D721Med (cell line): Measurements from ENCODE around the gene HLX.

ENCODE experiments used
- DNase-seq: peaks from one replicate; pipeline ENCODE4 v3.0.0; 2011; ENCODE audit warnings: low spot score; ENCODE audit not compliant: insufficient read length
- FAIRE-seq: peaks from 2 replicates; lab custom pipeline; 2011; peaks lifted over from hg19 to GRCh38; lab: Jason Lieb, UNC
- TF ChIP-seq, protein P1 (sequence below): IDR thresholded peaks from 2 replicates; pipeline ENCODE4 v1.5.1; 2012; ENCODE audit warnings: mild to moderate bottlenecking, control low read depth; ENCODE audit not compliant: insufficient read depth; ENCODE audit errors: missing control alignments

Gene HLX

GRCh38 chr1:220843481-220844011 lies 35.7 kb upstream of the HLX start:
- DNase-seq (no peak), FAIRE-seq (no peak)
- TF ChIP-seq, protein P1, sequence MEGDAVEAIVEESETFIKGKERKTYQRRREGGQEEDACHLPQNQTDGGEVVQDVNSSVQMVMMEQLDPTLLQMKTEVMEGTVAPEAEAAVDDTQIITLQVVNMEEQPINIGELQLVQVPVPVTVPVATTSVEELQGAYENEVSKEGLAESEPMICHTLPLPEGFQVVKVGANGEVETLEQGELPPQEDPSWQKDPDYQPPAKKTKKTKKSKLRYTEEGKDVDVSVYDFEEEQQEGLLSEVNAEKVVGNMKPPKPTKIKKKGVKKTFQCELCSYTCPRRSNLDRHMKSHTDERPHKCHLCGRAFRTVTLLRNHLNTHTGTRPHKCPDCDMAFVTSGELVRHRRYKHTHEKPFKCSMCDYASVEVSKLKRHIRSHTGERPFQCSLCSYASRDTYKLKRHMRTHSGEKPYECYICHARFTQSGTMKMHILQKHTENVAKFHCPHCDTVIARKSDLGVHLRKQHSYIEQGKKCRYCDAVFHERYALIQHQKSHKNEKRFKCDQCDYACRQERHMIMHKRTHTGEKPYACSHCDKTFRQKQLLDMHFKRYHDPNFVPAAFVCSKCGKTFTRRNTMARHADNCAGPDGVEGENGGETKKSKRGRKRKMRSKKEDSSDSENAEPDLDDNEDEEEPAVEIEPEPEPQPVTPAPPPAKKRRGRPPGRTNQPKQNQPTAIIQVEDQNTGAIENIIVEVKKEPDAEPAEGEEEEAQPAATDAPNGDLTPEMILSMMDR: no peak

- TF ChIP-seq, protein P1: no peak
- DNase-seq (no peak), FAIRE-seq (peak; percentile 38)
Measured at GRCh38 chr1:220852408-220852807, 26.8 kb upstream of the HLX start.

- DNase-seq: no peak
- no peak for FAIRE-seq
- TF ChIP-seq, protein P1: no peak
Measured at GRCh38 chr1:220872296-220872695, 6.9 kb upstream of the HLX start.

GRCh38 chr1:220873087-220873486 lies 6.2 kb upstream of the HLX start:
- TF ChIP-seq, protein P1: no peak
- DNase-seq (no peak), FAIRE-seq (no peak)

DNA sequence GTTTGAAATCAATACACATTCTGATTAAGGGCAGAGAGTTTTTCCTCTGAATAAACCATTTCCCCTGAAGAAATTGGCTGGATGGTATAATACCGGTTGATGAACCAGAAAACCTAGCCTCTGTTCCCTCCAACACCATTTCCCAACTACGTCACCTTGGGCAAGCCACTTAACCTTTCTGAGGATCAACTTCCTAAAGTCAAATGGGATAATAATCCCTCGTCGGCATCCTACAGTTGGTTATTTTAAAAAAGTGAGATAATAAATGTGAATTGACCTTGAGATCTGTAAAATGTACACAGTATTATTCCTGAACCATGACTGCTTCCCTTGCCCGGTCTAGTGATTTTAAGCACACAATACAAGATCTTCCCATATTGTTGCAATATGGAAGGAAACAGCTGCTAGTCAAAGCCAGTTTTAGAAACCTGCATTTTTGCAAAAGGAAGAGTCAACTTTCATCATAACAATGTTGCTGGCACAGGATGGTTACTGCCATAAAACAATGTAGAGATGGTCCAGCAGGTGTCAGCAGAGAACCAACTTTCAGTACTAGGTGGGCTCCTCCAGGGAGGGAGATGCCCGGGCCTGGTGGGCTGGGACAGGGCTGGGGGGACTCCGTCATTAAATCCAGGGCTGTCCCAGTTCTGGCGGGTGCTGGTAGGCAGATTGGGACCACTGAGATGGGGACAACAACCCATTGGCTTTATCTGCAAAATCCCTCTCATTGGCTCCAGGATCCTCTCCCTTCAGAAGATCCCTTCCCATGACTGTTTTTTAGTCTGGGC lies 5.2 kb upstream of the HLX start:
- peak; percentile 91 for FAIRE-seq
- TF ChIP-seq, protein P1: peak; percentile 92
- DNase-seq: no peak

DNA sequence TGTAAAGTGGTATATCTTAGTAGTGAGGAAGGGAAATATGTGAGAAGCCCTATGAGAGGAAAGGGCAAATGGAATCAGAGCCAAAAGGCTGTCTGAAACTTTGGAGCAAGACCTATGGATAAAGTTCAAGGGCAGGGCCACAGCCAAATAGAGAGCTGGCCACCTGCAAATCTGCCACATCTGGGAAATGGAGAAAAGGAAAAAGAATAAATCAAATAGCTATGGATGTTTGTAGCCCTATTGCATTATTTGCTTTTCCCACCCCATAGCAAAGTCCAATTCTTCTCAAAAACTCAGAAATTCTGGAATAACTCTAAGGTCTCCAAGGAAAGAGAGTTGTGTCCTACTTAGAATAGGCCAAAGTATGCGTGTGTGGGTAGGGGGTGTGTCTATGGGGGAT lies 4.0 kb upstream of the HLX start:
- TF ChIP-seq, protein P1: no peak
- DNase-seq (no peak), FAIRE-seq (no peak)
